HUES64 (cell line): ENCODE results near the gene TXN2.

Experiments
- H3K27ac ChIP-seq: 2 replicates; pipeline ENCODE4 v1.7.0; 2013; ENCODE audit warnings: low read depth, low read length, inconsistent platforms
- H3K27me3 ChIP-seq: 2 replicates; pipeline ENCODE4 v1.6.1; 2013; ENCODE audit warnings: mild to moderate bottlenecking, low read length; ENCODE audit not compliant: insufficient read depth
- H3K36me3 ChIP-seq: 2 replicates; pipeline ENCODE4 v1.6.1; 2013; ENCODE audit warnings: mild to moderate bottlenecking, low read length; ENCODE audit not compliant: insufficient read depth
- H3K4me1 ChIP-seq: 2 replicates; pipeline ENCODE4 v1.6.1; 2013; ENCODE audit warnings: mild to moderate bottlenecking, low read length, moderate library complexity; ENCODE audit not compliant: insufficient read depth
- H3K4me3 ChIP-seq: 2 replicates; pipeline ENCODE4 v1.5.1; 2013; ENCODE audit warnings: mild to moderate bottlenecking, low read length, moderate library complexity
- H3K9ac ChIP-seq: 2 replicates; pipeline ENCODE4 v1.6.1; 2013; ENCODE audit warnings: mild to moderate bottlenecking, low read depth, low read length
- H3K9me3 ChIP-seq: 2 replicates; pipeline ENCODE4 v1.6.1; 2013; ENCODE audit warnings: low read depth, low read length; ENCODE audit not compliant: insufficient read depth
- WGBS: fragments of 150-250, 120-280 bp; methylation state at CpG from one replicate; pipeline ENCODE4 v1.1.7; 2013; ENCODE audit warnings: missing lambda C conversion rate; 5-methylcytosine and 5-hydroxymethylcytosine counted together

Gene TXN2

GRCh38 chr22:36478966-36479365, 2.5 kb downstream of the TXN2 start:
- no peak overlapping the region for H3K27ac ChIP-seq
- H3K4me1 ChIP-seq, result peaks cover 5% of the 10 kb centered on the region; the same call in 1 of the 2 replicates
- no peak overlapping the region for H3K9ac ChIP-seq
- H3K36me3 ChIP-seq, result peaks cover 34% of the 10 kb centered on the region
- WGBS, result 94% methylated on average over 4 of the region's 4 CpGs
- peaks cover 7% of the 10 kb centered on the region for H3K27me3 ChIP-seq
- H3K9me3 ChIP-seq, result no peaks in the 10 kb centered on the region
- no peak overlapping the region for H3K4me3 ChIP-seq

GRCh38 chr22:36475341-36475740, 6.1 kb downstream of the TXN2 start:
- Histone ChIP-seq H3K27me3 (no peaks in the 10 kb centered on the region), H3K9me3 (no peaks in the 10 kb centered on the region), H3K4me3 (no peak overlapping the region), H3K9ac (no peak overlapping the region), H3K4me1 (no peaks in the 10 kb centered on the region), H3K27ac (no peak overlapping the region), H3K36me3 (peaks cover 55% of the 10 kb centered on the region)
- 94% methylated on average over 6 of the region's 6 CpGs for WGBS

GRCh38 chr22:36472689-36473088, 8.8 kb downstream of the TXN2 start:
- no peaks in the 10 kb centered on the region for H3K4me1 ChIP-seq

GRCh38 chr22:36471341-36471821, 10.1 kb downstream of the TXN2 start:
- Histone ChIP-seq H3K9me3 (no peaks in the 10 kb centered on the region), H3K27ac (no peak overlapping the region), H3K27me3 (no peaks in the 10 kb centered on the region), H3K36me3 (peaks cover 52% of the 10 kb centered on the region), H3K4me3 (no peak overlapping the region), H3K4me1 (no peaks in the 10 kb centered on the region), H3K9ac (no peak overlapping the region)
- WGBS, result 93% methylated on average over 14 of the region's 14 CpGs

More at GRCh38 chr22:36472689-36473088, 8.8 kb downstream of the TXN2 start:
- Histone ChIP-seq H3K27me3 (no peaks in the 10 kb centered on the region), H3K4me3 (no peak overlapping the region), H3K36me3 (peaks cover 58% of the 10 kb centered on the region), H3K9ac (no peak overlapping the region), H3K27ac (no peak overlapping the region), H3K9me3 (no peaks in the 10 kb centered on the region)
- 91% methylated on average over 13 of the region's 13 CpGs for WGBS

GRCh38 chr22:36470994-36471331, 10.5 kb downstream of the TXN2 start:
- Histone ChIP-seq H3K27me3 (no peaks in the 10 kb centered on the region), H3K36me3 (peaks cover 48% of the 10 kb centered on the region), H3K4me3 (no peak overlapping the region), H3K4me1 (no peaks in the 10 kb centered on the region), H3K27ac (no peak overlapping the region), H3K9me3 (no peaks in the 10 kb centered on the region), H3K9ac (no peak overlapping the region)
- WGBS, result 94% methylated on average over 10 of the region's 10 CpGs

GRCh38 chr22:36470162-36470993, 11.1 kb downstream of the TXN2 start:
- peak overlapping the region; percentile 56; the same call in 1 of the 2 replicates for H3K9ac ChIP-seq
- H3K27me3 ChIP-seq, result no peaks in the 10 kb centered on the region
- WGBS, result 60% methylated on average over 13 of the region's 14 CpGs
- H3K4me3 ChIP-seq, result no peak overlapping the region
- peaks cover 42% of the 10 kb centered on the region for H3K36me3 ChIP-seq
- no peaks in the 10 kb centered on the region for H3K9me3 ChIP-seq
- H3K4me1 ChIP-seq, result no peaks in the 10 kb centered on the region
- H3K27ac ChIP-seq, result no peak overlapping the region

GRCh38 chr22:36469094-36469710, 12.2 kb downstream of the TXN2 start:
- H3K4me3 ChIP-seq, result no peak overlapping the region
- H3K27ac ChIP-seq, result no peak overlapping the region
- 94% methylated on average over 14 of the region's 14 CpGs for WGBS
- H3K9ac ChIP-seq, result no peak overlapping the region
- H3K4me1 ChIP-seq, result no peaks in the 10 kb centered on the region
- H3K27me3 ChIP-seq, result no peaks in the 10 kb centered on the region
- H3K36me3 ChIP-seq, result peaks cover 34% of the 10 kb centered on the region; the same call in 1 of the 2 replicates
- no peaks in the 10 kb centered on the region for H3K9me3 ChIP-seq

GRCh38 chr22:36467946-36468345, 13.5 kb downstream of the TXN2 start:
- no peaks in the 10 kb centered on the region for H3K4me1 ChIP-seq
- H3K27me3 ChIP-seq, result no peaks in the 10 kb centered on the region
- H3K36me3 ChIP-seq, result peaks cover 25% of the 10 kb centered on the region; the same call in 1 of the 2 replicates
- H3K4me3 ChIP-seq, result no peak overlapping the region
- no peak overlapping the region for H3K27ac ChIP-seq
- 95% methylated on average over 7 of the region's 7 CpGs for WGBS
- H3K9me3 ChIP-seq, result no peaks in the 10 kb centered on the region
- H3K9ac ChIP-seq, result no peak overlapping the region

- Histone ChIP-seq H3K27ac (no peak overlapping the region), H3K27me3 (no peaks in the 10 kb centered on the region), H3K4me1 (peaks cover 4% of the 10 kb centered on the region; the same call in 1 of the 2 replicates), H3K9ac (no peak overlapping the region), H3K36me3 (peaks cover 20% of the 10 kb centered on the region; the same call in 1 of the 2 replicates), H3K9me3 (no peaks in the 10 kb centered on the region), H3K4me3 (no peak overlapping the region)
- WGBS, result 95% methylated on average over 13 of the region's 14 CpGs
These were observed 14.2 kb downstream of the TXN2 start for GRCh38 chr22:36467042-36467810.

GRCh38 chr22:36466258-36466657, 15.2 kb downstream of the TXN2 start:
- no peak overlapping the region for H3K4me3 ChIP-seq
- no peak overlapping the region for H3K9ac ChIP-seq
- H3K27me3 ChIP-seq, result no peaks in the 10 kb centered on the region
- no peaks in the 10 kb centered on the region for H3K9me3 ChIP-seq
- H3K36me3 ChIP-seq, result 0 out of 2 replicates have a peak, but pooled peaks cover 16% of the 10 kb centered on the region
- H3K27ac ChIP-seq, result no peak overlapping the region
- H3K4me1 ChIP-seq, result peaks cover 8% of the 10 kb centered on the region
- 93% methylated on average over 7 of the region's 7 CpGs for WGBS
